HPDE6-E6E7 (cell line): ENCODE data around the gene RIPOR2.
"Not testable (repeated sequence)": the region's sequence is repeated elsewhere in the genome, so short reads cannot be mapped to it uniquely, and the experiment has no call there.

Experiments
- DNase-seq: peaks from one replicate; pipeline ENCODE4 v3.0.0; 2011; ENCODE audit warnings: missing footprints; ENCODE audit errors: extremely low spot score

Gene RIPOR2

GRCh38 chr6:24957199-24957598, 21.4 kb upstream of the RIPOR2 start:
- no peak for DNase-seq

- DNase-seq = no peak
Measured at GRCh38 chr6:24953726-24954125, 18.0 kb upstream of the RIPOR2 start.

- no peak for DNase-seq
Measured at GRCh38 chr6:24951811-24952299, 16.1 kb upstream of the RIPOR2 start.

- no peak for DNase-seq
Measured at GRCh38 chr6:24950218-24950941, 14.6 kb upstream of the RIPOR2 start.

GRCh38 chr6:24949020-24949569, 13.3 kb upstream of the RIPOR2 start:
- no peak for DNase-seq

- not testable (repeated sequence) for DNase-seq
Measured at GRCh38 chr6:24948261-24948660, 12.5 kb upstream of the RIPOR2 start.

GRCh38 chr6:24947636-24948035, 11.9 kb upstream of the RIPOR2 start:
- DNase-seq = no peak

GRCh38 chr6:24945054-24945453, 9.3 kb upstream of the RIPOR2 start:
- no peak for DNase-seq

GRCh38 chr6:24943774-24944173, 8.0 kb upstream of the RIPOR2 start:
- no peak for DNase-seq

GRCh38 chr6:24940311-24940917, 4.7 kb upstream of the RIPOR2 start:
- DNase-seq = no peak

DNA sequence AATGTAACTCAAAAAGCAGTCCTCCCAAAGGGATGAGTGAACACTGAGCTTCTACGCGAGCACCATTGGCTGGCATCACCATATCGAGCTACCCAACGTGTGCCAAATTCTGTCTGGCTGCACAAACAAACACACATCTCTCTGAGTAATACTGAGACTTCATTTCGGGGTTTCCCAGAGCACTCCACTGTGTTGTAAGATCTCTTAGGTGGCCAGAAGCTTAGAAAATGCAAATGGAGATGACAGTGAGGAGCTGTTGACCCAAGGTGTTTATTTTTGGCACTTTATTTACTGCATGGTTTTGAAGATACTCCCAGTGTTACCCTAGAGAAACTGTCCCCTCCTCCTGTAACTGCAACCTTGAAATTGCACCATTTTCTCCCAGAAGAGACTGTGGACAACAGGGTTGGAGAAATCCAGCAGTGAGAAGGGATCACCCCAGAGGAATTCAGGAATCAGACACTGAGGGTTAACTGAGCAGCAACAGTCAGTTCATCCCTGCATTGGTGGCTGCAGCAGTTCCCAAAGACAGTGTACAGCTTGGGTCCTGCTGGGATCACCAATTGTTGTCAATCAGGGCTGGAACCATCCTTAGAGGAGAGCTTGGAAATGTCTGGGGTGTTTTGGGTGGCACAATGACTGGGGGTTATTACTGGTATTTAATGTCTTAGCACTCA, 1.0 kb upstream of the RIPOR2 start:
- DNase-seq = no peak

- no peak for DNase-seq
Measured at GRCh38 chr6:24933868-24934401, 1.8 kb downstream of the RIPOR2 start.

GRCh38 chr6:24933266-24933665, 2.5 kb downstream of the RIPOR2 start:
- DNase-seq = no peak

DNA sequence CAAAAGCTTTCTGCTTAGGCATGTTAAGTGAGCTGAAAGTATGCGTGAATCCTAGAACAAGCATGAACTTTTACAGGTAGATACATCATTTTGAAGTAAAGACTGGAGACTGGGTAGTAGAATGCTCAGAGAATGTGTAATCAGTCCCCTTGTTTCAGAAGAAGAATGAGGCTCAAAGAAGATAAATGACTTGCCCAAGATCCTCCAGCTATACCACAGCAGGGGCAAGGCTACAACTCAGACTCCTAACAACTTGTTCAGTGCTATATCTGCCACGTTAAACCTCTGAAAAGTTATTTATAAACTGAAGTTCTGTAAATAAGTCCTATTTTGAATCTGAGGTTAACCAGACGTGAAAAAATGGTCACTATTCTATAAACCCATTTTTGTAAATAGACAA, 2.9 kb downstream of the RIPOR2 start:
- no peak for DNase-seq

GRCh38 chr6:24931718-24932691, 3.8 kb downstream of the RIPOR2 start:
- no peak for DNase-seq

GRCh38 chr6:24931296-24931695, 4.5 kb downstream of the RIPOR2 start:
- no peak for DNase-seq

DNA sequence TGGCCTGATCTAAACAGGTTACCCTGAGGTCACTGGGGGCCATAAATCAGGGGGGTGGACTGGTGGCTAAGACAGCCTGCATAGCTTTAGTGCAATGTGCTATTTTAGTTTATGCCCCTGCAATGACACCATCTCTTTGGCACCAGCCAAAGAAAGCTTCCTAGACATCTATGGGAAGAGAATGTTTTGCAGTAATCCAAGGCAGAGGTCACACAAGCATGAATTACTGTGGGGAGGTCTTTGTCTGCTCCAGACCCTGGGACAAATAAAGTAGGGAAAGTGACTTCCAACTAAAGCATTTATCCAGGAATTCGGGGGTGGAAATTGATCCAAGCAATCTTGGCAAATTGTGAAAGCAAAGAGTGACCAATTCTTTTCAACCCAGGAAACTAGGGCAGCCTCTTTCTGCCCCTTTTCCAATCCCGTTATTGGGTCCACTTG, 5.3 kb downstream of the RIPOR2 start:
- no peak for DNase-seq

GRCh38 chr6:24929242-24929641, 6.5 kb downstream of the RIPOR2 start:
- DNase-seq = no peak

- DNase-seq = no peak
Measured at GRCh38 chr6:24927985-24928745, 7.6 kb downstream of the RIPOR2 start.

- no peak for DNase-seq
Measured at GRCh38 chr6:24927277-24927955, 8.3 kb downstream of the RIPOR2 start.
